ENCODE measurements around the gene PCK2. TPM values are rescaled to one million over a fixed set of nuclear protein-coding genes. Genes with fewer than 3 reads are reported as not detected.
A peak's percentile ranks its signal among the peaks of the same experiment; 100 is the strongest.

The PCK2 gene
- total and polyA plus RNA-seq, 2 of the 13 experiments (the other 11 are each of a cell fraction or from before 2014, with no cell fraction given): 129 to 272 TPM

GRCh38 chr14:24141097-24141880, 47.2 kb downstream of the PCK2 start, which contains the start of gene EMC9 (continued):
- peak; percentile 95 for TF ChIP-seq ZNF614 (CRISPR knock-in tag; IDR thresholded peaks at IDR 0.05; ENCODE audit: borderline replicate concordance)
- TF ChIP-seq HNRNPK (IDR thresholded peaks at IDR 0.05; ENCODE audit: low read depth, low read length, poor library complexity, severe bottlenecking): peak; percentile 19
- peak; percentile 80 for TF ChIP-seq ZNF292 (CRISPR knock-in tag; IDR thresholded peaks at IDR 0.05; ENCODE audit: borderline replicate concordance, low read depth)
- peak; percentile 87 for TF ChIP-seq ZNF343 (CRISPR knock-in tag; IDR thresholded peaks at IDR 0.05)
- no peak; the same call in none of the 2 replicates for TF ChIP-seq FOXJ3 (CRISPR knock-in tag; IDR thresholded peaks at IDR 0.05; ENCODE audit: borderline replicate concordance)
- TF ChIP-seq E2F1 (CRISPR knock-in tag; IDR thresholded peaks at IDR 0.05): peak; percentile 94
- TF ChIP-seq ZNF546 (CRISPR knock-in tag; conservative IDR thresholded peaks at IDR 0.05): peak; percentile 98; the same call in 1 of the 2 replicates
- peak; percentile 98 for TF ChIP-seq CAMTA2 (CRISPR knock-in tag; IDR thresholded peaks at IDR 0.05; ENCODE audit: borderline replicate concordance)
- TF ChIP-seq, protein P1, sequence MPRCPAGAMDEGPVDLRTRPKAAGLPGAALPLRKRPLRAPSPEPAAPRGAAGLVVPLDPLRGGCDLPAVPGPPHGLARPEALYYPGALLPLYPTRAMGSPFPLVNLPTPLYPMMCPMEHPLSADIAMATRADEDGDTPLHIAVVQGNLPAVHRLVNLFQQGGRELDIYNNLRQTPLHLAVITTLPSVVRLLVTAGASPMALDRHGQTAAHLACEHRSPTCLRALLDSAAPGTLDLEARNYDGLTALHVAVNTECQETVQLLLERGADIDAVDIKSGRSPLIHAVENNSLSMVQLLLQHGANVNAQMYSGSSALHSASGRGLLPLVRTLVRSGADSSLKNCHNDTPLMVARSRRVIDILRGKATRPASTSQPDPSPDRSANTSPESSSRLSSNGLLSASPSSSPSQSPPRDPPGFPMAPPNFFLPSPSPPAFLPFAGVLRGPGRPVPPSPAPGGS (CRISPR knock-in tag; IDR thresholded peaks at IDR 0.05): peak; percentile 97
- TF ChIP-seq NR1H2 (CRISPR knock-in tag; IDR thresholded peaks at IDR 0.05; ENCODE audit: borderline replicate concordance, low read depth): no peak
- TF ChIP-seq, protein P2, sequence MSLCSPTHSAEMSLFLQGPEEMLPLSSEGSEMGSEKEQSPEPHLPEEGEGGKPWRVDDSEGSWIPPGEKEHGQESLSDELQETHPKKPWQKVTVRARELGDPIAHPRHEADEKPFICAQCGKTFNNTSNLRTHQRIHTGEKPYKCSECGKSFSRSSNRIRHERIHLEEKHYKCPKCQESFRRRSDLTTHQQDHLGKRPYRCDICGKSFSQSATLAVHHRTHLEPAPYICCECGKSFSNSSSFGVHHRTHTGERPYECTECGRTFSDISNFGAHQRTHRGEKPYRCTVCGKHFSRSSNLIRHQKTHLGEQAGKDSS (CRISPR knock-in tag; IDR thresholded peaks at IDR 0.05; ENCODE audit: borderline replicate concordance, low read depth): peak; percentile 90; the same call in 1 of the 2 replicates
- TF ChIP-seq ZSCAN25 (CRISPR knock-in tag; IDR thresholded peaks at IDR 0.05): peak; percentile 81; the same call in 1 of the 2 replicates
- peak; percentile 97 for TF ChIP-seq SALL2 (CRISPR knock-in tag; IDR thresholded peaks at IDR 0.05)
- TF ChIP-seq, protein P3, sequence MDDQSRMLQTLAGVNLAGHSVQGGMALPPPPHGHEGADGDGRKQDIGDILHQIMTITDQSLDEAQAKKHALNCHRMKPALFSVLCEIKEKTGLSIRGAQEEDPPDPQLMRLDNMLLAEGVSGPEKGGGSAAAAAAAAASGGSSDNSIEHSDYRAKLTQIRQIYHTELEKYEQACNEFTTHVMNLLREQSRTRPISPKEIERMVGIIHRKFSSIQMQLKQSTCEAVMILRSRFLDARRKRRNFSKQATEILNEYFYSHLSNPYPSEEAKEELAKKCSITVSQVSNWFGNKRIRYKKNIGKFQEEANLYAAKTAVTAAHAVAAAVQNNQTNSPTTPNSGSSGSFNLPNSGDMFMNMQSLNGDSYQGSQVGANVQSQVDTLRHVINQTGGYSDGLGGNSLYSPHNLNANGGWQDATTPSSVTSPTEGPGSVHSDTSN (CRISPR knock-in tag; IDR thresholded peaks at IDR 0.05; ENCODE audit: borderline replicate concordance): no peak
- peak; percentile 73; the same call in 1 of the 2 replicates for TF ChIP-seq GMEB2 (CRISPR knock-in tag; IDR thresholded peaks at IDR 0.05; ENCODE audit: low read depth)
- no peak for TF ChIP-seq TRIM24 (CRISPR knock-in tag; IDR thresholded peaks at IDR 0.05)
- TF ChIP-seq LRRFIP1 (CRISPR knock-in tag; conservative IDR thresholded peaks at IDR 0.05): no peak
- peak; percentile 99 for TF ChIP-seq ZNF678 (CRISPR knock-in tag; IDR thresholded peaks at IDR 0.05)
- peak; percentile 100 for TF ChIP-seq AGO2 (optimal IDR thresholded peaks at IDR 0.05; ENCODE audit: low read depth, low read length)
